Spleen (tissue), 7 donors: ENCODE measurements around the gene ZNRD2.

Source experiments
- CTCF ChIP-seq, 11 experiments: fragments of 200-600 bp in 7 of 11; fragments of 450-650 bp in 4 of 11; sonication (generic) in 4 of 11; IDR thresholded peaks in 8 of 11; conservative IDR thresholded peaks in 3 of 11; 1 replicate in 7 of 11; 2 replicates in 4 of 11; pipeline versions ENCODE4 v1.4.0 to v1.8.0; 2016 to 2021; ENCODE audit warnings: antibody characterized with exemption in 11 of 11, inconsistent platforms in 4 of 11, mild to moderate bottlenecking in 1 of 11
- POLR2AphosphoS5 ChIP-seq, 3 donors: sonication (generic); formaldehyde crosslinking; IDR thresholded peaks; one replicate each; pipeline ENCODE4 v1.5.1; 2017; ENCODE audit warnings: antibody characterized with exemption in 3 of 3
- donor health status: DM: no; HTN: no; CAD: no; lungs with moderate emphysema.
- donor health status: DM: no; HTN: no; CAD: no.
- donor health status: DM: no; HTN: no; CAD: no.

- TF ChIP-seq POLR2AphosphoS5 (IDR thresholded peaks at IDR 0.05) (no peak), CTCF (IDR thresholded peaks at IDR 0.05 in 8 of 11, conservative IDR thresholded peaks at IDR 0.05 in 3 of 11) (no peak)
These were observed 6.1 kb downstream of the ZNRD2 start for GRCh38 chr11:65576232-65576866.
